Gastroesophageal sphincter (tissue), 4 donors: ENCODE measurements around the gene IL23R. TPM values are rescaled to one million over a fixed set of nuclear protein-coding genes. Genes with fewer than 3 reads are reported as not detected.
"Not testable (repeated sequence)": the region's sequence is repeated elsewhere in the genome, so short reads cannot be mapped to it uniquely, and the experiment has no call there.

ENCODE experiments used
- ATAC-seq: fragments of 150-250 bp; one replicate; pipeline ENCODE4 v1.9.1; 2016; ENCODE audit warnings: mild to moderate bottlenecking, moderate library complexity
- H3K27ac ChIP-seq, 4 donors: fragments of 200-600 bp; sonication (generic) in 3 of 4; 1 replicate in 3 of 4; 2 replicates in 1 of 4; pipeline ENCODE4 v1.5.1; 2016 to 2019
- H3K27me3 ChIP-seq: fragments of 200-600 bp; sonication (generic); one replicate; pipeline ENCODE4 v1.5.1; 2019
- H3K36me3 ChIP-seq, 2 donors: fragments of 200-600 bp; sonication (generic); one replicate each; pipeline ENCODE4 v1.5.1; 2019; ENCODE audit warnings: control low read depth in 1 of 2
- H3K4me1 ChIP-seq, 3 donors: fragments of 200-600 bp; sonication (generic); 1 replicate in 2 of 3; 2 replicates in 1 of 3; pipeline ENCODE4 v1.5.1; 2016 to 2019; ENCODE audit warnings: control low read depth in 2 of 3
- H3K4me3 ChIP-seq, 2 donors: fragments of 200-600 bp; sonication (generic); one replicate each; pipeline ENCODE4 v1.5.1; 2019; ENCODE audit warnings: mild to moderate bottlenecking in 1 of 2, moderate library complexity in 1 of 2
- H3K9me3 ChIP-seq, 3 donors: fragments of 200-600 bp; sonication (generic); one replicate each; pipeline ENCODE4 v1.5.1; 2017 to 2019; ENCODE audit warnings: control low read depth in 2 of 3
- EP300 ChIP-seq: sonication (generic); formaldehyde crosslinking; IDR thresholded peaks from one replicate; pipeline ENCODE4 v1.6.1; 2017; ENCODE audit warnings: antibody characterized with exemption, mild to moderate bottlenecking
- POLR2A ChIP-seq, 2 donors: fragments of 450-650 bp; IDR thresholded peaks; one replicate each; pipeline ENCODE4 v1.6.1; 2017; ENCODE audit warnings: antibody characterized with exemption in 2 of 2, mild to moderate bottlenecking in 2 of 2, moderate library complexity in 1 of 2
- POLR2AphosphoS5 ChIP-seq: sonication (generic); formaldehyde crosslinking; IDR thresholded peaks from one replicate; pipeline ENCODE4 v1.6.1; 2017; ENCODE audit warnings: antibody characterized with exemption
- WGBS, 2 donors: methylation state at CpG; one replicate each; pipeline ENCODE4 v1.1.5; 2018; ENCODE audit warnings: low coverage in 1 of 2; 5-methylcytosine and 5-hydroxymethylcytosine counted together
- total RNA-seq, 4 donors: library from RNA; depleted of rRNA; stranded (reverse); fragments of >200 nt; gene quantifications; one replicate each; pipeline ENCODE4 v1.1.0, GENCODE V29; 2016
- TF ChIP-seq, protein P1 (sequence below), 4 experiments: fragments of 200-600 bp in 2 of 4; fragments of 450-650 bp in 2 of 4; sonication (generic) in 1 of 4; IDR thresholded peaks; one replicate each; pipeline ENCODE4 v1.5.1; 2017 to 2019; ENCODE audit warnings: antibody characterized with exemption in 4 of 4, mild to moderate bottlenecking in 2 of 4, moderate library complexity in 2 of 4

Gene IL23R
- total RNA-seq, 4 donors from 2014 or later = not detected

DNA sequence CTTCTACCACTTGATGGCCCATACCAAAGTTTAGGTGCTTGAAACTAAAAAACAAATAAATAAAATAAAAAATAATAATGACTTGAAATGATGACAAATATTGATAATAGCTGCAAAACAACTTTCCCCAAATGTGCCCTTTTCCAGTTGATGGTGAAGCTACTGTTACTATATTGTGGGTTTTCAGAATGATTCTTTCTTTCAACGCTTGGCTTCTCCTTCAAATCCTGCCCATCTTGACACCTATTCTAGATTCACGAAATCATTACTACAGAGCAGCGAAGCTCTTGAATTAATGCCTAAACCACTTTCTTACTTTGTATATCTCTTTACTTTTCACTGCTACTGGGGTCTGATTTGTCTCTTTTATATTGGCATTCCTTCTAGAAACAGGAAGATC, 22.3 kb upstream of the IL23R start:
- Histone ChIP-seq H3K4me3 (no peak overlapping the region), H3K27ac (no peak overlapping the region), H3K27me3 (no peaks in the 10 kb centered on the region), H3K4me1 (peaks cover 0 to 3% (median under 1%) of the 10 kb centered on the region in 3 donors), H3K36me3 (no peaks in the 10 kb centered on the region), H3K9me3 (no peaks in the 10 kb centered on the region)
- no peak for TF ChIP-seq POLR2A (IDR thresholded peaks at IDR 0.05)
- TF ChIP-seq POLR2AphosphoS5 = no peak
- no peak for TF ChIP-seq EP300
- TF ChIP-seq, protein P1, sequence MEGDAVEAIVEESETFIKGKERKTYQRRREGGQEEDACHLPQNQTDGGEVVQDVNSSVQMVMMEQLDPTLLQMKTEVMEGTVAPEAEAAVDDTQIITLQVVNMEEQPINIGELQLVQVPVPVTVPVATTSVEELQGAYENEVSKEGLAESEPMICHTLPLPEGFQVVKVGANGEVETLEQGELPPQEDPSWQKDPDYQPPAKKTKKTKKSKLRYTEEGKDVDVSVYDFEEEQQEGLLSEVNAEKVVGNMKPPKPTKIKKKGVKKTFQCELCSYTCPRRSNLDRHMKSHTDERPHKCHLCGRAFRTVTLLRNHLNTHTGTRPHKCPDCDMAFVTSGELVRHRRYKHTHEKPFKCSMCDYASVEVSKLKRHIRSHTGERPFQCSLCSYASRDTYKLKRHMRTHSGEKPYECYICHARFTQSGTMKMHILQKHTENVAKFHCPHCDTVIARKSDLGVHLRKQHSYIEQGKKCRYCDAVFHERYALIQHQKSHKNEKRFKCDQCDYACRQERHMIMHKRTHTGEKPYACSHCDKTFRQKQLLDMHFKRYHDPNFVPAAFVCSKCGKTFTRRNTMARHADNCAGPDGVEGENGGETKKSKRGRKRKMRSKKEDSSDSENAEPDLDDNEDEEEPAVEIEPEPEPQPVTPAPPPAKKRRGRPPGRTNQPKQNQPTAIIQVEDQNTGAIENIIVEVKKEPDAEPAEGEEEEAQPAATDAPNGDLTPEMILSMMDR (IDR thresholded peaks at IDR 0.05) = no peak
- no peak for ATAC-seq
- 92 to 100% methylated on average over 3 of the region's 3 CpGs for WGBS, 2 donors

DNA sequence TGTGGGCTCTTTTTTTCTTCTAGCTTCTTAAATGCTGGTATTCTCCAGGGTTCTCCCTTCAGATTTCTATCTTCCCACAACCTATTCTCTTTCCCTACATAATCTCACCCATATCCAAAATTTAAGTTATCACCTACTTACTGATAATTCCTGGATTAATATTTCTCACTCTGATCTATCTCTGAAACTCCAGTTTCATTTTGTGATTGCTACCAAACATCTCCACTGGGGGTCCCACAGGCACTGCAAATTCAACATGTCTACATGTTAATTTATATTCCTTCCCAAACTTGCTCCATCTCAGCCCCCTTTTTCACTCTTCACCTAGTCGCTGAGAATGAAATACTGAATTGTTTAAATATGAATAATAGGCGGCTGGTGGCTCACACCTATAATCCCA, 21.6 kb upstream of the IL23R start:
- no peaks in the 10 kb centered on the region for H3K27me3 ChIP-seq
- no peak overlapping the region for H3K27ac ChIP-seq
- TF ChIP-seq, protein P1 (IDR thresholded peaks at IDR 0.05) = no peak
- TF ChIP-seq POLR2A (IDR thresholded peaks at IDR 0.05) = no peak
- TF ChIP-seq POLR2AphosphoS5 = no peak
- TF ChIP-seq EP300 = no peak
- H3K9me3 ChIP-seq = no peaks in the 10 kb centered on the region
- ATAC-seq = no peak
- no peaks in the 10 kb centered on the region for H3K36me3 ChIP-seq
- H3K4me1 ChIP-seq = peaks cover 0 to 7% (median 3%) of the 10 kb centered on the region in 3 donors
- 75 to 100% methylated on average over 1 to 2 of the region's 2 CpGs for WGBS, 2 donors
- H3K4me3 ChIP-seq = no peak overlapping the region

DNA sequence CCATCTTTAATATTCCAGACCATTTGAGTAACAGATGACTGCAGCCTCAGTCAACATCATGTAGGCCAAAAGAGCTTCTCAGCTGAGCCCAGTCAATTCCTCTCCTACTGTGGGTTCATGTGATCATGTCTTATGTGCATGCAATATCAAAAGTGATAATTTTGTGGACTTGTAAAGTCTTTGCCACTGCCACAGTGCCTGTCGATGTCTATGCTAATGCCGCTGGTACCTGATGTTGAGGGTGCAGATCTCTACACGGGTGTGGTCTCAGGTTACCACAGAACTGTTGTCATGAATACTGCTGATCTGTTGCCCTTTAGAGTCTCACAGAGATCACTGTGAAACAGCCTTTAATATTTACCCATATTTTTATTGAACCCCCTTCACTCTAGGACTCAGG, 20.2 kb upstream of the IL23R start:
- WGBS, 2 donors = 96% methylated on average over 3 of the region's 3 CpGs; no CpG with 5 or more reads in 1 of the 2 donors
- no peak for ATAC-seq

DNA sequence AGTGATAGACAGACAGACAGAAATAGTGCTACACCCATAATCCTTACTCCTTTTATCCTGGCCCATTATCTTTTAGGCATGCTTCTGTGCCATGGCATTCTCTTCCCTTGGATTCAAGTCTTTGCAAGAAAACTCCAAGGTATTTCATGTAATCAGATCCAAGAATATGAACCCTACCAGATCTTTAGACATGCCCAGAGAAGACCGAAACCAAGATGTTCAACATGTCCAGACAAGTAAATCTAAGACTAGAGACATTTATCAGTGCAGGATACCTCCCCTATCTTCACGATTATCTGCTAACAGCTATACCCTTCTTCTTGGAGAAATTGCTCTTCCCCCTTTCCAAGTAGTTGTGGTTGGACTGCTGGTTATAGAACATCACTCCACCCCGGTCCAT, 19.7 kb upstream of the IL23R start:
- H3K9me3 ChIP-seq = no peaks in the 10 kb centered on the region
- H3K27ac ChIP-seq = no peak overlapping the region
- no peak overlapping the region for H3K4me3 ChIP-seq
- no peaks in the 10 kb centered on the region for H3K27me3 ChIP-seq
- TF ChIP-seq POLR2A (IDR thresholded peaks at IDR 0.05) (no peak), EP300 (no peak), POLR2AphosphoS5 (no peak)
- TF ChIP-seq, protein P1 (IDR thresholded peaks at IDR 0.05) = no peak
- WGBS, 2 donors = 95 to 100% methylated on average over 2 to 3 of the region's 3 CpGs
- H3K4me1 ChIP-seq = peaks cover 0 to 7% (median 3%) of the 10 kb centered on the region in 3 donors
- ATAC-seq = no peak
- no peaks in the 10 kb centered on the region for H3K36me3 ChIP-seq

More for the DNA sequence above, 20.2 kb upstream of the IL23R start:
- peaks cover 0 to 7% (median 3%) of the 10 kb centered on the region in 3 donors for H3K4me1 ChIP-seq
- H3K27ac ChIP-seq = no peak overlapping the region
- H3K4me3 ChIP-seq = no peak overlapping the region
- H3K9me3 ChIP-seq = no peaks in the 10 kb centered on the region
- TF ChIP-seq POLR2AphosphoS5 (no peak), POLR2A (IDR thresholded peaks at IDR 0.05) (no peak), EP300 (no peak)
- TF ChIP-seq, protein P1 (IDR thresholded peaks at IDR 0.05) = no peak
- no peaks in the 10 kb centered on the region for H3K36me3 ChIP-seq
- H3K27me3 ChIP-seq = no peaks in the 10 kb centered on the region

DNA sequence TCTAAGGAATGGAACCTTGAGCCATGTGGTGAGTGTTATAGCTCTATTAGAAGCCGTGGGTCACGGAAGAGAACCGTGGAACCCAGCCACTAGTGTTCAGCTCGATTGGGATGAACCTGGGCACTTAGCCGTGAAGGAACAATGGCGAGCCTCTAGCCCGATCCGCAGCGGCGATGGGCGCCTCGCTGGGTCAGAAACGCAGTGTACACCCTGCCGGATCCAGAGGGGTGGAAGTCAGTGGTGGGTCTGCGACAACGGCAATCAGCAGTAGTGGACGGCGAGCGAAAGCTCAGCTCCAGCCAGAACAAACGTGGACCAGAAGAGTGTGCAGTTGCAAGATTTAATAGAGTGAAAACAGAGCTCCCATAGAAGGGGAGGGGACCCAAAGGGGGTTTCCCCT, 18.3 kb upstream of the IL23R start:
- not testable (repeated sequence) for ATAC-seq, H3K4me3 ChIP-seq, H3K27me3 ChIP-seq, H3K9me3 ChIP-seq, H3K4me1 ChIP-seq, H3K36me3 ChIP-seq, H3K27ac ChIP-seq
- WGBS, 2 donors = 84 to 89% methylated on average over 7 to 12 of the region's 20 CpGs
